Measurements from ENCODE around the gene CEBPZOS.

- TF ChIP-seq NFIC (IDR thresholded peaks at IDR 0.05; ENCODE audit: low read depth, low read length), result no peak
- TF ChIP-seq, protein P1, sequence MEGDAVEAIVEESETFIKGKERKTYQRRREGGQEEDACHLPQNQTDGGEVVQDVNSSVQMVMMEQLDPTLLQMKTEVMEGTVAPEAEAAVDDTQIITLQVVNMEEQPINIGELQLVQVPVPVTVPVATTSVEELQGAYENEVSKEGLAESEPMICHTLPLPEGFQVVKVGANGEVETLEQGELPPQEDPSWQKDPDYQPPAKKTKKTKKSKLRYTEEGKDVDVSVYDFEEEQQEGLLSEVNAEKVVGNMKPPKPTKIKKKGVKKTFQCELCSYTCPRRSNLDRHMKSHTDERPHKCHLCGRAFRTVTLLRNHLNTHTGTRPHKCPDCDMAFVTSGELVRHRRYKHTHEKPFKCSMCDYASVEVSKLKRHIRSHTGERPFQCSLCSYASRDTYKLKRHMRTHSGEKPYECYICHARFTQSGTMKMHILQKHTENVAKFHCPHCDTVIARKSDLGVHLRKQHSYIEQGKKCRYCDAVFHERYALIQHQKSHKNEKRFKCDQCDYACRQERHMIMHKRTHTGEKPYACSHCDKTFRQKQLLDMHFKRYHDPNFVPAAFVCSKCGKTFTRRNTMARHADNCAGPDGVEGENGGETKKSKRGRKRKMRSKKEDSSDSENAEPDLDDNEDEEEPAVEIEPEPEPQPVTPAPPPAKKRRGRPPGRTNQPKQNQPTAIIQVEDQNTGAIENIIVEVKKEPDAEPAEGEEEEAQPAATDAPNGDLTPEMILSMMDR (IDR thresholded peaks at IDR 0.05 in 2 of 3, conservative IDR thresholded peaks at IDR 0.05 in 1 of 3; ENCODE audit: control insufficient read depth in 2 of 3, extremely low read depth in 1 of 3, insufficient read depth in 1 of 3, low read depth in 3 of 3, low read length in 3 of 3), result no peak
- TF ChIP-seq RFX5 (IDR thresholded peaks at IDR 0.05; ENCODE audit: low read depth, low read length), result no peak
- TF ChIP-seq, protein P2, sequence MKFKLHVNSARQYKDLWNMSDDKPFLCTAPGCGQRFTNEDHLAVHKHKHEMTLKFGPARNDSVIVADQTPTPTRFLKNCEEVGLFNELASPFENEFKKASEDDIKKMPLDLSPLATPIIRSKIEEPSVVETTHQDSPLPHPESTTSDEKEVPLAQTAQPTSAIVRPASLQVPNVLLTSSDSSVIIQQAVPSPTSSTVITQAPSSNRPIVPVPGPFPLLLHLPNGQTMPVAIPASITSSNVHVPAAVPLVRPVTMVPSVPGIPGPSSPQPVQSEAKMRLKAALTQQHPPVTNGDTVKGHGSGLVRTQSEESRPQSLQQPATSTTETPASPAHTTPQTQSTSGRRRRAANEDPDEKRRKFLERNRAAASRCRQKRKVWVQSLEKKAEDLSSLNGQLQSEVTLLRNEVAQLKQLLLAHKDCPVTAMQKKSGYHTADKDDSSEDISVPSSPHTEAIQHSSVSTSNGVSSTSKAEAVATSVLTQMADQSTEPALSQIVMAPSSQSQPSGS (IDR thresholded peaks at IDR 0.05; ENCODE audit: low read length), result no peak
Observed at GRCh38 chr2:37190290-37190689, 6.0 kb upstream of the CEBPZOS start.
